PC-3 (cell line): ENCODE measurements around the gene GOT2. TPM values are rescaled to one million over a fixed set of nuclear protein-coding genes. Genes with fewer than 3 reads are reported as not detected.

Source experiments
- ATAC-seq: fragments of 200-7000 bp; cut with Tn5 transposase; 2 replicates; pipeline ENCODE4 v1.9.1; 2020; ENCODE audit warnings: mild to moderate bottlenecking, moderate library complexity
- BruUV-seq: library from RNA; stranded (reverse); fragments of 400-500 nt; replicated peaks from 2 replicates; lab custom pipeline; 2021; lab: Mats Ljungman, UMichigan
- CTCF ChIA-PET: fragments of 300-600 bp; sonication (Branson Sonifier 250); formaldehyde crosslinking; loops from one replicate; lab custom pipeline; 2022; ENCODE audit warnings: antibody characterized with exemption; lab: Charles Lee
- POLR2A ChIA-PET: fragments of 300-600 bp; sonication (Branson Sonifier 250); formaldehyde crosslinking; loops from one replicate; lab custom pipeline; 2022; ENCODE audit warnings: antibody characterized with exemption; ENCODE audit not compliant: unreplicated experiment; lab: Charles Lee
- DNase-seq: peaks from one replicate; pipeline ENCODE4 v3.0.0-alpha.2; 2015
- H2AFZ ChIP-seq: fragments of 300-600 bp; sonication (generic); 2 replicates; pipeline ENCODE4 v1.6.0; 2016; ENCODE audit warnings: antibody characterized with exemption, low read length
- H3F3A ChIP-seq: fragments of 300-600 bp; sonication (generic); one replicate; pipeline ENCODE4 v1.6.0; 2017; ENCODE audit warnings: antibody characterized with exemption, low read length, control low read depth, mild to moderate bottlenecking; ENCODE audit not compliant: unreplicated experiment
- H3K27ac ChIP-seq: fragments of 300-600 bp; sonication (generic); 2 replicates; pipeline ENCODE4 v1.5.1; 2016; ENCODE audit warnings: mild to moderate bottlenecking, low read length
- H3K27me3 ChIP-seq: fragments of 300-600 bp; sonication (generic); 2 replicates; pipeline ENCODE4 v1.6.1; 2016; ENCODE audit warnings: low read length, mixed read lengths
- H3K36me3 ChIP-seq: fragments of 300-600 bp; sonication (generic); 2 replicates; pipeline ENCODE4 v1.6.1; 2016; ENCODE audit warnings: low read depth, mixed run types, low read length, mixed read lengths
- H3K4me1 ChIP-seq: fragments of 300-600 bp; sonication (generic); 2 replicates; pipeline ENCODE4 v1.5.1; 2016; ENCODE audit warnings: low read length; ENCODE audit not compliant: insufficient read depth
- H3K4me2 ChIP-seq: fragments of 300-600 bp; sonication (generic); 2 replicates; pipeline ENCODE4 v1.6.0; 2016; ENCODE audit warnings: low read length
- H3K4me3 ChIP-seq: fragments of 300-600 bp; sonication (generic); 2 replicates; pipeline ENCODE4 v1.5.1; 2016; ENCODE audit warnings: mild to moderate bottlenecking, low read length, mixed read lengths
- H3K79me2 ChIP-seq: fragments of 300-600 bp; sonication (generic); 2 replicates; pipeline ENCODE4 v1.6.1; 2017; ENCODE audit warnings: low read length, mixed read lengths
- H3K9ac ChIP-seq: fragments of 300-600 bp; sonication (generic); 2 replicates; pipeline ENCODE4 v1.6.0; 2016; ENCODE audit warnings: mild to moderate bottlenecking, low read length
- H3K9me2 ChIP-seq: fragments of 300-600 bp; sonication (generic); replicated peaks from 2 replicates; pipeline ENCODE4 v1.6.1; 2016; ENCODE audit warnings: mixed run types, low read length, mixed read lengths
- H3K9me3 ChIP-seq: fragments of 300-600 bp; sonication (generic); 2 replicates; pipeline ENCODE4 v1.6.1; 2016; ENCODE audit warnings: low read length, mixed read lengths
- H4K20me1 ChIP-seq: fragments of 300-600 bp; sonication (generic); 2 replicates; pipeline ENCODE4 v1.6.1; 2016; ENCODE audit warnings: low read length, mixed read lengths
- CTCF ChIP-seq: fragments of 300-600 bp; sonication (generic); conservative IDR thresholded peaks from 2 replicates; pipeline ENCODE4 v1.5.1; 2017; ENCODE audit warnings: antibody characterized with exemption, low read depth, mild to moderate bottlenecking, low read length
- EZH2 ChIP-seq: fragments of 300-600 bp; sonication (generic); IDR thresholded peaks from one replicate; pipeline ENCODE4 v1.6.1; 2017; ENCODE audit warnings: antibody characterized with exemption, mild to moderate bottlenecking, low read length; ENCODE audit not compliant: unreplicated experiment
- EZH2phosphoT487 ChIP-seq: fragments of 300-600 bp; sonication (generic); IDR thresholded peaks from 2 replicates; pipeline ENCODE4 v1.6.1; 2018; ENCODE audit warnings: mild to moderate bottlenecking, antibody characterized with exemption, low read length, borderline replicate concordance
- intact Hi-C: fragments of 100-400 bp; cut with micrococcal nuclease; formaldehyde crosslinking; loops from 2 replicates; pipeline ENCODE4 v1.9.0; 2023
- total RNA-seq: library from RNA; depleted of rRNA; stranded (reverse); fragments of >200 nt; gene quantifications from 2 replicates; pipeline ENCODE4 v1.2.3, GENCODE V29; 2014

The GOT2 gene
- total RNA-seq, 1 experiment from 2014 or later = 83.6 TPM

- POLR2A ChIA-PET = no interaction called here
Measured at GRCh38 chr16:58679763-58680162, 54.4 kb downstream of the GOT2 start.

GRCh38 chr16:58678716-58679115, 55.4 kb downstream of the GOT2 start:
- no TSS peak for BruUV-seq
- Histone ChIP-seq H3K27ac (no peak overlapping the region), H3K9me2 (no peaks in the 10 kb centered on the region), H3K36me3 (no peaks in the 10 kb centered on the region), H3K4me2 (no peak overlapping the region), H4K20me1 (no peaks in the 10 kb centered on the region), H3K4me1 (peaks cover 3% of the 10 kb centered on the region; the same call in 1 of the 2 replicates), H3K79me2 (peaks cover 2% of the 10 kb centered on the region), H2AFZ (no peak overlapping the region), H3K9me3 (no peaks in the 10 kb centered on the region), H3F3A (no peaks in the 10 kb centered on the region), H3K4me3 (no peak overlapping the region), H3K27me3 (no peaks in the 10 kb centered on the region), H3K9ac (no peak overlapping the region)
- ATAC-seq (peak; percentile 78), DNase-seq (peak; percentile 44)
- CTCF ChIA-PET = interaction anchor here (0.6 to 1.1 kb wide), 2 partner anchors 46 to 78 kb away, joined by 3 to 17 read pairs; no protein-coding TSS in a partner anchor
- TF ChIP-seq EZH2phosphoT487 (no peak), CTCF (peak; percentile 51), EZH2 (no peak)
- POLR2A ChIA-PET = no interaction called here
- intact Hi-C loops = loop anchor here (1.0 kb wide), 1 partner anchor 78 kb away; no protein-coding TSS in a partner anchor

More at GRCh38 chr16:58679763-58680162, 54.4 kb downstream of the GOT2 start:
- no peak overlapping the region for H3K27ac ChIP-seq
- peaks cover 9% of the 10 kb centered on the region; the same call in 1 of the 2 replicates for H3K4me1 ChIP-seq
- BruUV-seq = no TSS peak
- peaks cover 6% of the 10 kb centered on the region for H3K79me2 ChIP-seq
- ATAC-seq (no peak), DNase-seq (no peak)
- H3F3A ChIP-seq = no peaks in the 10 kb centered on the region
- no peak overlapping the region for H3K4me3 ChIP-seq
- intact Hi-C loops = loop anchor here (10.0 kb wide), 1 partner anchor 55 kb away; the partner anchor contains the start of gene GOT2
- H3K9me3 ChIP-seq = no peaks in the 10 kb centered on the region
- no peak overlapping the region for H3K9ac ChIP-seq
- H3K36me3 ChIP-seq = no peaks in the 10 kb centered on the region
- no peak overlapping the region for H2AFZ ChIP-seq
- CTCF ChIA-PET = no interaction called here
- H3K27me3 ChIP-seq = no peaks in the 10 kb centered on the region
- H3K4me2 ChIP-seq = no peak overlapping the region
- no peak for TF ChIP-seq EZH2
- no peak for TF ChIP-seq EZH2phosphoT487
- no peak for TF ChIP-seq CTCF
- H3K9me2 ChIP-seq = no peaks in the 10 kb centered on the region
- H4K20me1 ChIP-seq = no peaks in the 10 kb centered on the region

DNA sequence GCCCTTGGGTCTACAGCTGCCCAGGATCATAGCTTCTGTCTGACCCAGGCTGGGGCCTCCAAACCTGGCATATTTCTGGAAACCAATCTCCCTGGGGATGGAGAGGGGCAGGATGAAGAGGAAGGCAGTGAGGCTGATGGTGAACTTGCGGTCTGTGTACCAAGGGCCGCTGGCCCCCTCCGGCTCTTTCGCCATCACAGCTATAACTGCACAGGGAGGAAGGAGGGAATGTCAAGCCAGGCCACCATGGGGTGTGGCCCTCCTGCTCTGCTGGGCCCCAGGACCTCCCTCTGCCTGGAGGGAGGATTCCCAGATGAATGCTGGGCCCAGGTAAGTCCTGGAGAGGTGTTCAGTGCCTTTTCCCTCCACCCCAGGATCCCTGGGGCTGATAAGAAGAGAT, 55.8 kb downstream of the GOT2 start:
- Histone ChIP-seq H3K4me3 (no peak overlapping the region), H3F3A (no peaks in the 10 kb centered on the region), H2AFZ (no peak overlapping the region), H3K79me2 (no peaks in the 10 kb centered on the region), H3K27me3 (no peaks in the 10 kb centered on the region), H3K36me3 (no peaks in the 10 kb centered on the region), H3K9ac (no peak overlapping the region), H3K9me3 (no peaks in the 10 kb centered on the region), H3K4me2 (no peak overlapping the region), H4K20me1 (no peaks in the 10 kb centered on the region), H3K4me1 (no peaks in the 10 kb centered on the region), H3K27ac (no peak overlapping the region), H3K9me2 (no peaks in the 10 kb centered on the region)
- TF ChIP-seq CTCF = no peak
- CTCF ChIA-PET = interaction anchor here (1.1 kb wide), 1 partner anchor 78 kb away, joined by 17 read pairs; no protein-coding TSS in a partner anchor
- ATAC-seq (no peak), DNase-seq (no peak)
- POLR2A ChIA-PET = no interaction called here
- no TSS peak for BruUV-seq
- intact Hi-C loops = loop anchor here (1.0 kb wide), 1 partner anchor 78 kb away; no protein-coding TSS in a partner anchor
